MCF 10A (cell line): ENCODE measurements around the gene PICK1. TPM values are rescaled to one million over a fixed set of nuclear protein-coding genes. Genes with fewer than 3 reads are reported as not detected.

Experiments
- BruUV-seq: library from RNA; stranded (reverse); fragments of 400-500 nt; replicated peaks from 2 replicates; lab custom pipeline; 2021; lab: Mats Ljungman, UMichigan
- CTCF ChIA-PET: fragments of 300-600 bp; sonication (Branson Sonifier 250); formaldehyde crosslinking; extraction: SDS; loops from one replicate; lab custom pipeline; 2021; ENCODE audit warnings: antibody characterized with exemption, inconsistent platforms; lab: Yijun Ruan, JAX
- POLR2A ChIA-PET: fragments of 300-600, 350-650 bp; sonication (Branson Sonifier 250); formaldehyde crosslinking; extraction: SDS; loops from one replicate; lab custom pipeline; 2020; ENCODE audit warnings: antibody characterized with exemption, inconsistent platforms; lab: Yijun Ruan, JAX
- DNase-seq: peaks from one replicate; pipeline ENCODE4 v3.0.0-alpha.2; 2018; ENCODE audit not compliant: unreplicated experiment
- H3K27ac Mint-ChIP-seq: one replicate; pipeline ENCODE4 v1.8.0; 2022; ENCODE audit warnings: mild to moderate bottlenecking, low read depth, mixed read lengths; ENCODE audit not compliant: unreplicated experiment
- H3K27me3 Mint-ChIP-seq: one replicate; pipeline ENCODE4 v1.8.0; 2022; ENCODE audit warnings: mixed read lengths; ENCODE audit not compliant: insufficient read depth, unreplicated experiment
- H3K36me3 Mint-ChIP-seq: one replicate; pipeline ENCODE4 v1.8.0; 2022; ENCODE audit warnings: mild to moderate bottlenecking, moderate library complexity, mixed read lengths; ENCODE audit not compliant: insufficient read depth, unreplicated experiment
- H3K4me1 Mint-ChIP-seq: one replicate; pipeline ENCODE4 v1.8.0; 2022; ENCODE audit warnings: mixed read lengths; ENCODE audit not compliant: insufficient read depth, unreplicated experiment
- H3K4me3 Mint-ChIP-seq: one replicate; pipeline ENCODE4 v1.8.0; 2022; ENCODE audit warnings: mild to moderate bottlenecking, moderate library complexity, mixed read lengths; ENCODE audit not compliant: unreplicated experiment
- H3K9me3 Mint-ChIP-seq: one replicate; pipeline ENCODE4 v1.8.0; 2022; ENCODE audit warnings: mixed read lengths; ENCODE audit not compliant: unreplicated experiment
- intact Hi-C: fragments of 100-400 bp; cut with micrococcal nuclease; formaldehyde crosslinking; loops from 2 replicates; pipeline ENCODE4 v1.14.1; 2022
- total RNA-seq: library from RNA; stranded (reverse); gene quantifications from 2 replicates; pipeline ENCODE4 v1.2.3, GENCODE V29; 2022
- TF ChIP-seq, protein P1 (sequence below): fragments of 200-600 bp; IDR thresholded peaks from one replicate; pipeline ENCODE4 v1.8.0; 2022; ENCODE audit warnings: antibody characterized with exemption, mild to moderate bottlenecking; ENCODE audit not compliant: unreplicated experiment

PICK1 gene
- total RNA-seq, 1 experiment from 2014 or later, result 40.6 TPM

- Mint-ChIP-seq H3K27me3 (no peaks in the 10 kb centered on the region), H3K9me3 (no peaks in the 10 kb centered on the region), H3K36me3 (peaks cover 62% of the 10 kb centered on the region), H3K4me1 (peaks cover 6% of the 10 kb centered on the region), H3K27ac (no peak overlapping the region), H3K4me3 (no peak overlapping the region)
- ChIA-PET POLR2A (interaction anchor here (1.0 kb wide), 1 partner anchor 33 kb away, joined by 3 read pairs; no protein-coding TSS in a partner anchor), CTCF (interaction anchor here (2.0 kb wide), 1 partner anchor 14 kb away, joined by 8 read pairs; no protein-coding TSS in a partner anchor)
- BruUV-seq, result no TSS peak
- intact Hi-C loops, result no loop called here
- TF ChIP-seq, protein P1, sequence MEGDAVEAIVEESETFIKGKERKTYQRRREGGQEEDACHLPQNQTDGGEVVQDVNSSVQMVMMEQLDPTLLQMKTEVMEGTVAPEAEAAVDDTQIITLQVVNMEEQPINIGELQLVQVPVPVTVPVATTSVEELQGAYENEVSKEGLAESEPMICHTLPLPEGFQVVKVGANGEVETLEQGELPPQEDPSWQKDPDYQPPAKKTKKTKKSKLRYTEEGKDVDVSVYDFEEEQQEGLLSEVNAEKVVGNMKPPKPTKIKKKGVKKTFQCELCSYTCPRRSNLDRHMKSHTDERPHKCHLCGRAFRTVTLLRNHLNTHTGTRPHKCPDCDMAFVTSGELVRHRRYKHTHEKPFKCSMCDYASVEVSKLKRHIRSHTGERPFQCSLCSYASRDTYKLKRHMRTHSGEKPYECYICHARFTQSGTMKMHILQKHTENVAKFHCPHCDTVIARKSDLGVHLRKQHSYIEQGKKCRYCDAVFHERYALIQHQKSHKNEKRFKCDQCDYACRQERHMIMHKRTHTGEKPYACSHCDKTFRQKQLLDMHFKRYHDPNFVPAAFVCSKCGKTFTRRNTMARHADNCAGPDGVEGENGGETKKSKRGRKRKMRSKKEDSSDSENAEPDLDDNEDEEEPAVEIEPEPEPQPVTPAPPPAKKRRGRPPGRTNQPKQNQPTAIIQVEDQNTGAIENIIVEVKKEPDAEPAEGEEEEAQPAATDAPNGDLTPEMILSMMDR, result no peak
- no peak for DNase-seq
These were observed 9.3 kb downstream of the PICK1 start for GRCh38 chr22:38066381-38067027.

GRCh38 chr22:38067028-38067415 is 9.8 kb downstream of the PICK1 start:
- TF ChIP-seq, protein P1, result no peak
- no peak overlapping the region for H3K27ac Mint-ChIP-seq

DNA sequence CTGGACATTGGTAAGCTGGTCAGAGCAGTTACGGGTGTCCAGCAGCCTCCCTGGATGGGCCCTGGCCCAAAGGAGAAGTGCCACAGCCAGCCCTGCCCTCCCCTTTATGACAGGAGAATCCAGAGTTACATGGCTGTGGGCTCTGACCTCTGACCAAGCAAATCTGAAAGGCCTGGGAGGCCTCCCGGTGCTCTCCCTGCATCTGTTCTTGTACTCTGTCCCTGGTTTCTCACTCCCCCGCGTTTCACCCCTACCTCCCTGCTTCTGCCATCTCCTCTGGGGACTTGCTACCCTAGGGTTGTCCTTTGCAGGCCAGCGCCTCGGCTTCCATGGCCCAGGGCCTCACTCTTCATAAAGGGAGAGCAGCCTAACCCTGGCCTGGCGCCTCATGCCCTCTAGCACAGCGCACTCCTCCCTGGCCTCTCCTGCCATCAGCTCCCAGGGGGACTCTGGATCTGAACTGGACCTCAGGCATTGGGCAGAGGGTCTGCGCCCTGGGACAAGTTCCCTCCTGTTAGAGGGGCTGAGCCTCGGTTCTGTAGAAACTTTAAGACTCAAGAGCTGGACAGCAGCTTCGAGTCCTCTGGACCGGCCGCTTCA is 10.7 kb downstream of the PICK1 start:
- H3K9me3 Mint-ChIP-seq, result no peaks in the 10 kb centered on the region
- no peaks in the 10 kb centered on the region for H3K27me3 Mint-ChIP-seq
- no peak overlapping the region for H3K4me3 Mint-ChIP-seq
- no peak for DNase-seq
- H3K4me1 Mint-ChIP-seq, result peaks cover 2% of the 10 kb centered on the region
- peaks cover 56% of the 10 kb centered on the region for H3K36me3 Mint-ChIP-seq
- TF ChIP-seq, protein P1, result no peak
- POLR2A ChIA-PET, result interaction anchor here (0.6 to 0.7 kb wide), 2 partner anchors 8 to 22 kb away, joined by 3 read pairs; no protein-coding TSS in a partner anchor
- BruUV-seq, result no TSS peak
- intact Hi-C loops, result no loop called here
- no peak overlapping the region for H3K27ac Mint-ChIP-seq
- CTCF ChIA-PET, result no interaction called here

More at GRCh38 chr22:38067028-38067415, 9.8 kb downstream of the PICK1 start:
- H3K4me1 Mint-ChIP-seq, result peaks cover 6% of the 10 kb centered on the region
- no peaks in the 10 kb centered on the region for H3K9me3 Mint-ChIP-seq
- intact Hi-C loops, result no loop called here
- BruUV-seq, result no TSS peak
- H3K27me3 Mint-ChIP-seq, result no peaks in the 10 kb centered on the region
- ChIA-PET CTCF (no interaction called here), POLR2A (interaction anchor here (0.6 to 0.7 kb wide), 2 partner anchors 8 to 23 kb away, joined by 3 read pairs; no protein-coding TSS in a partner anchor)
- H3K4me3 Mint-ChIP-seq, result no peak overlapping the region
- peaks cover 60% of the 10 kb centered on the region for H3K36me3 Mint-ChIP-seq
- no peak for DNase-seq

- no peak overlapping the region for H3K27ac Mint-ChIP-seq
- peaks cover 51% of the 10 kb centered on the region for H3K36me3 Mint-ChIP-seq
- H3K27me3 Mint-ChIP-seq, result no peaks in the 10 kb centered on the region
- no peak overlapping the region for H3K4me3 Mint-ChIP-seq
- no peaks in the 10 kb centered on the region for H3K4me1 Mint-ChIP-seq
- intact Hi-C loops, result no loop called here
- TF ChIP-seq, protein P1, result no peak
- H3K9me3 Mint-ChIP-seq, result no peaks in the 10 kb centered on the region
- no TSS peak for BruUV-seq
- POLR2A ChIA-PET, result interaction anchor here (2.4 kb wide), 1 partner anchor 12 kb away, joined by 7 read pairs; the partner anchor contains the start of gene PICK1
- no peak for DNase-seq
- CTCF ChIA-PET, result interaction anchor here (0.5 to 0.7 kb wide), 3 partner anchors 10 to 170 kb away, joined by 3 to 4 read pairs (median 4); no protein-coding TSS in a partner anchor
These were observed 11.6 kb downstream of the PICK1 start for GRCh38 chr22:38068641-38069371.
